GM20431 (cell line): ENCODE results near the gene MPP4.

Source experiments
- in situ Hi-C: fragments of 300-500 bp; cut with MseI, MboI; formaldehyde crosslinking; loops from one replicate; pipeline ENCODE4 v1.15.0; 2020; ENCODE audit warnings: low sequenced_read_pairs; ENCODE audit not compliant: unreplicated experiment

Gene MPP4

GRCh38 chr2:201698588-201699226 lies at the start of gene MPP4:
Gene MPP4 (minus strand): TSS chr2:201698644. CDS start chr2:201693954, 4,690 bp downstream.
- in situ Hi-C loops = no loop called here

DNA sequence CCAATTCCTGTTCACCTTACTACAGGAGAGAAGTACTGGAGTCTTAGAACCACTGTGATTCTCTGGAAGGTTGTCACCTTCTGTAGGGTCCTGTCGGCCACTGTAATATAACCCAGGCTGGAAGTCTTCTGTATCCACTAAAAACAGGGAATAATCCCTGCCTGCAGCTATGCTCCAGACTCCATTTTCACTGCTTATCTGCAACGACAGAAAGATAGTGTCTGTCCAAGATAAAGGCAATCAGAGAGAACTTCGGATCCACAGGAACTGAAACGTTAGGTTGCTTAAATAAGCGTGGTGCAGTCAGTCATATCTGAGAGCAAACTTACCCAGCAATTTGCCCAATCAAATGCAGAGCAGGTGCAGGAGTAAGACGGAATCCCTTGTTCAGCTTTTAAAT lies 48.1 kb upstream of the MPP4 start:
- in situ Hi-C loops = no loop called here

GRCh38 chr2:201735486-201735885 lies 37.0 kb upstream of the MPP4 start:
- in situ Hi-C loops = no loop called here

DNA sequence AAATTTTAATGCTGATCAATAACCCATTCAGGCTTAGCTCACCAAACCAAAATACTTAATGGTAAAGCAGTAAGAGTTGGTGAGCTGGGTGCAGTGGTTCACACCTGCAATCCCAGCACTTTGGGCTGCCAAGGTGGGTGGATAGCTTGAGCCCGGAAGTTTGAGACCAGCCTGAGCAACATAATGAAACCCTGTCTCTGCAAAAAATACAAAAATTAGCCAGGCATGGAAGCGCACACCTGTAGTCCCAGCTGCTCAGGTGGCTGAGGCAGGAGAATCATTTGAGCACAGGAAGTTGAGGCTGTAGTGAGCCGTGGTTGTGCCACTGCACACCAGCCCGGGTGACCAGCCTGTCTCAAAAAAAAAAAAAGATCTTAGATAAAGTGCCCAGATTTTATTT lies 35.7 kb upstream of the MPP4 start:
- in situ Hi-C loops = no loop called here

DNA sequence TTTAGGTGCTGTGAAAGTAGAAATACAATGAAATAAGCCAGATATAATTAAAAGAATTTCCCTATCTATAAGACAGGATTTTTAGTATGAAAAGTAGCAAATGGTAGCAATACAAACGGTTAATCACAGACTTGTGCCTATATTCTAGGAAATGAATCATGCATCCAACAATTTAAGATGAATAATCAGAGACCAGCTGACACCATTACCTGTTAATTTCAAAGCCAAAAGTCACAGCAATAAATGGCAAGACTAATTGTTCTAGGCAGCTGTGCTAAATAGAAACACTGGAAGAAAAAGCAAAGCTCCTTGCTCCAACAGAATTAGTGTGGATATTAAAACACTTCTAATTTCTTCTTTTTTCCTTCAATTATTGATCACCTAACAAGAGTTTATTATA lies 35.1 kb upstream of the MPP4 start:
- in situ Hi-C loops = no loop called here

- in situ Hi-C loops = no loop called here
Measured at GRCh38 chr2:201730651-201731285, 32.3 kb upstream of the MPP4 start.

DNA sequence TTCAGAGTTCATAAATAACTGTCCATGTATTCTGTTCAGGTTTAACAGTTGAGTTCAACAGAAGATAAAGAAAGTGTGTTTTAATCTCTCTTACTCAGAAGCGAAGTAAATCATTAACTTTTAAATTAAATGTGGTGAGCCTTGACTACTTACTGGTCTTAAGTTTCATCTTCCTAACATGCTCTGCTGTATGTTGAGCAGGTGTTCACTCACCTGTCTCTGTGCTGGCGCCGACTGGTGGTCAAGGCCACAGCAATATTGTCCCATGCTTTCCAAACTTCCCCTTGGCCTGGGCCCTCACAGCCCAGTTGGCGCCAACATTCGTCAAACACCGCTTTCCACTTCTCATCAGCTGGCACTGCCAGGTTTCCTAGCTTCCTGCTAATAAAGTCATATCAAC lies 17.0 kb upstream of the MPP4 start:
- in situ Hi-C loops = no loop called here

DNA sequence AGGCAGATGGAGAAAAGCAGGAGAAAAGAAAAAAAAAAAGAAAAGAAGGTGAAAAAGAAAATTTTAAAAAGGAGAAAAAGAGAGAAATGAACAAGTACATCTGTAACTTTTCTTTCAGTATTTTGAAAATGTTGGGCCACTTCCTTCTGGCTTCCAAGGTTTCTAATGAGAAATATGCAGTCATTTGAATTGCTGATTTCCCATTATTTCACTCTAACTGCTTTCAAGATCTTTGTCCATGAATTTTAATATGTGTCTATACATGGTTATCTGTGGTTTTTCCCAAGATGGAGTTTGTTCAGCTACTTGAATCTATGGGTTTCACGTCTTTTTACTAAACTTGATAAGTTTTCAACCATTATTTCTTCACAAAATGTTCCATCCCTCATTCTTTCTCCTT lies 14.3 kb upstream of the MPP4 start:
- in situ Hi-C loops = no loop called here

GRCh38 chr2:201709747-201710146 lies 11.3 kb upstream of the MPP4 start:
- in situ Hi-C loops = no loop called here

DNA sequence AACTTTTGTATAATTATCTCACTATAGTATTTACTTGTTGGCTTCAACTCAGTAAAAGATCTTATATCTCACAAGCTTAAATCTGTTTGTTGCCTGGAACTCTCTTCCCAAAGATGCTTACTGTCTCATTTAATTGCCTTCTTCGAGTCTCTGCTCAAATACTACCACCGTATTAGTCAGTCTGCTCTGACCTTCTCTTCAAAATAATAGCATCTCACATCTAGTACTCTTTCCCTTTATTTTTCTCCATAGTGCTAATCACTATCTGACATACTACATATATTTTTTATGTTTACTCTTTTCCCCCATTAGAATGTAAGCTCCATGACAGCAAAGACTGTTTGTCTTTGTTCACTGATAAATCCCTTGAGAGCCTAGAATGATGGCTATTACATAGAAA lies 10.6 kb upstream of the MPP4 start:
- in situ Hi-C loops = no loop called here

DNA sequence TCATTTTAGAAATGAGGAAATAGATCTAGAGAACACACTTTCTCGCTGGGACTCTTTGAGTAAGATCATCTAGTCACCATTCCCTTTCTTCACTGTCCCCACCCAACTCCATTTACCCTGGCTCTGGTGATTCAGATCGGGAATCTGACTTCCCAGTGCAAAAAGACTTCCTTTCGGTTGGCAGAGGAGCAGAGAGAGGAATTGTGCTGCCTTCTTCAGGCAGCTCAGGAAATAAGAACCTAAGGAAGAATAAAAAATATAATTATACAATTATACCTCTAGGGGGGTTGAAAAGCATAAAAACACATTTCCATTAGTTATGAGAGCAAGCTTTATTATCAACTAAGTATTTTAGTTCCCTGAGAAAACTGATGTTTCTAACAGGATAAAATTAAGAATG lies 9.3 kb upstream of the MPP4 start:
- in situ Hi-C loops = no loop called here

DNA sequence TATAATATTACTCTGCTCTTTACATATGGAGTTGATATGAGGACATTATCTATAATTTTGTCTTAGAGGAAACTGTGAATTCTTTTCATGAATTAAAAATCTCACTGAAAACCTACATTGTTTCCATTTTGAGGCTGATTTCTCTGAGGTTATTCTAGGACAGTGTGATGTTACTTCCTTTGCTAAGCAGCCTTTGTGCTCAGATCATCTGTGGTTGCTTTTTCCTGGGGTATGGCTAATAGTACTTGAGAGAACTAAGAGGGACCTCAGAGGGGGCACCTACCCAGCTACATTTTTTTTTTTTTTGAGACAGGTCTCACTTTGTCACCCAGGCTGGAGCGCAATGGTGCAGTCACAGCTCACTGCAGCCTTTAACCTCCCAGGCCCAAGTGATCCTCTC lies 8.7 kb upstream of the MPP4 start:
- in situ Hi-C loops = no loop called here

DNA sequence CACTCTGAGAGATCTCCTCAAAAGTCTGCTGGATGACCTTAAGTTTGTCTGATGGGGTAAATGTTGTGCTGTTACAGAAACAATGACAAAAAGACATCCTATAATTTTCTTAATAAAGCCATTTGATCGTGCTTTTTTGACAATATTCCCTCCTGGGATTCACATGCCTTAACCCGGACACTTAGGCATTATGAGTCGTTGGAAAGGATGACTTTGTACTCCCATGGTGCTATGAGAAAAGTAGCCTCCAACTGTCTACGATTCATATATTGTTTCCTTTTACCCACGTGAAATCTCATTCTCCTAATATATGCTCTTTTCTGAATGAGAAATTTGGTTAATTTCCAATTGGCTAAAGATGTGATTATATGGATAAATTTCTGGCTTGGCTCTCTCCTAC lies 6.1 kb upstream of the MPP4 start:
- in situ Hi-C loops = no loop called here

GRCh38 chr2:201701646-201702045 lies 3.2 kb upstream of the MPP4 start:
- in situ Hi-C loops = no loop called here

- in situ Hi-C loops = no loop called here
Measured at GRCh38 chr2:201699416-201699815, 972 bp upstream of the MPP4 start.

GRCh38 chr2:201697899-201698298 lies 545 bp downstream of the MPP4 start:
- in situ Hi-C loops = no loop called here

DNA sequence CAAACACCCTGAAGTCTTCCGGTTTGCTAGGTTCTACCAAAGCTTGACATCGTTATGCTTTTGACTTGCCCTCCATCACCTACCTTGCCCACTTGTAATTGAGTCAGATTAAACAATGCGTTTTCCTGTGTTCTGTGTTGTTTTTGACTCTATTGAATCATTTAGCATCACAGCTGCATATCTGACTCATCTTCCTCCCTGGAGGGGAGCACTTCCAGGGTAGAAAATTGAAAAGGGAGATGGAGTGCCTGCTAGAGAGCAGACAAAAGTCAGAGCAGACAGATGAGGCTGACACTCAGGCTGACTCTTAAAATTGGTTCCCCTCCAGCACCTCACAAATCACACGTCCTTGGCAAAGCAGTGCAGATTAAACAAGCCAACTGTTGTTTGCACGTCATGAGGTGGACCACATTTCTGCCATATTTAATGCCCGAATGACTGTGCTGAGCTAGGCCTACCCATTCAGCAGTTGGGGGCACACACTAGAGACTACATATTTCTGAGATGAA lies 2.2 kb downstream of the MPP4 start:
- in situ Hi-C loops = no loop called here

- in situ Hi-C loops = no loop called here
Measured at GRCh38 chr2:201685156-201685555, 13.3 kb downstream of the MPP4 start.

DNA sequence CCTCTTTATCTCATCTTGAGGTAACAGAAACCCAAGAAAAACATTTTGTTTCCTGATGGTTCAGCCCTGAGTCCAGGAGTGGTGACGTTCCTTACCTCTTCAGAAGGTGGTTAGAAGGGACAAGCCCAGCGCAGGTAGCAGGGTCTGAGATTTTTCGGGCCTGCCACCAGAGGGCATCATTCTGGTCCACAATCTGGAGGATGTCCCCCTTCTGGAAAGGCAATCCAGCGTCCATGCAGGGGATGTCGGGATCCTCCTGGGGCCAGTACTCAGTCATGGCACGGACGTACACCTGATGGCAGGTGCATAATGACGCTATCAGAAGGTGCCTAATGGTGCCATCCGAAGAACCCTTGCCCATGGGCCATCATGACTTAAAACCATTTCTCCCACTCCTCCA lies 17.7 kb downstream of the MPP4 start:
- in situ Hi-C loops = no loop called here

DNA sequence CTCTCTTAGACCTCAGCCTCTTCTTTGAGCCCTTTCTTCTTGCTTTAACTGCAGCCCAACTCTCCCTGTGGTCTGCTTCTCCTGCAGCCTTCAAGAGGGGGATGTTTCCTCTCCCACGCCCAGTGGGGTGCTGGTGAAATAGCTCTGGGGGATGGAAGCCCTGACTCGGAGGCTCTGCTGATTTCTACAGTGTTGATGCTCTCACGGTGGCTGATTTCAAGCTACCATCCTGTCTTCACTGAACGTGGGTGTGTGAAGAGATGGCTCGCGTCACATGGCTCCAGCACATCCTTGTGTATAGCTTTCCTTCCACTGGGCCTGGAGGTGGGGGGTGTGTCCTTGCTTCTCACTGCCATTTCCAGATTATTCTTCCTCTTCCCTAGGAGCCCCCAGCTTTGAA lies 20.0 kb downstream of the MPP4 start:
- in situ Hi-C loops = no loop called here

DNA sequence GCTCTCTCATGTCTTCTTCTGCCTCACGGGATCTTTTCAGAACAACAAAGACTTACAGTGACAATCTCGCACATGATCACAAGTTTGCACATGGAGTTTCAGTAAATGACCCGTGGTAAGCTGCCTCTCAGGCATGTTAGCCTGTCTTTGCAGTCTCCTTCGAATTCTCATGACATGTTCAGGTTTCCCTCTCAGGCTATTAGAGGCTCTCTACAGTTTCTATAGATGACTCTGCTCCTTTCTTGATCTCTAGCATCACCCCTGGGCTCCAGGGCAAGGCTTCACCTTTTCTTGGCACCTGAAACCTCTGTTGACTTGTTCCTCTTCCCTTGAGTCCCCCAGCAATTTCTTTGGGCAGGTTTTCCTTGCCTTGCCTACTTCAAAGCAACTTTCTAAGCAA lies 23.0 kb downstream of the MPP4 start:
- in situ Hi-C loops = no loop called here

- in situ Hi-C loops = no loop called here
Measured at GRCh38 chr2:201674794-201675193, 23.6 kb downstream of the MPP4 start.
